Mesendoderm (in vitro differentiated cells): ENCODE results near the gene OCA2.

Source experiments
- DNase-seq: peaks from one replicate; pipeline ENCODE4 v3.0.0; 2013
- H2AK5ac ChIP-seq: 2 replicates; pipeline ENCODE4 v1.6.1; 2013; ENCODE audit warnings: low read length, inconsistent platforms
- H2BK120ac ChIP-seq: 2 replicates; pipeline ENCODE4 v1.6.1; 2013; ENCODE audit warnings: low read depth, mild to moderate bottlenecking, low read length, moderate library complexity, mixed read lengths
- H2BK15ac ChIP-seq: replicated peaks from 2 replicates; pipeline ENCODE4 v1.6.1; 2013; ENCODE audit warnings: low read depth, mild to moderate bottlenecking, moderate library complexity
- H2BK5ac ChIP-seq: 2 replicates; pipeline ENCODE4 v1.6.1; 2013; ENCODE audit warnings: low read length, inconsistent platforms
- H3K18ac ChIP-seq: 2 replicates; pipeline ENCODE4 v1.6.1; 2013; ENCODE audit warnings: mild to moderate bottlenecking, low read length, mixed read lengths
- H3K23ac ChIP-seq: one replicate; pipeline ENCODE4 v1.6.1; 2013; ENCODE audit warnings: low read length
- H3K27ac ChIP-seq: 2 replicates; pipeline ENCODE4 v1.5.1; 2013; ENCODE audit warnings: low read depth, mild to moderate bottlenecking, inconsistent platforms, low read length, moderate library complexity
- H3K27me3 ChIP-seq: 2 replicates; pipeline ENCODE4 v1.6.1; 2013; ENCODE audit warnings: low read length, control low read depth, mild to moderate bottlenecking, inconsistent platforms; ENCODE audit not compliant: insufficient read depth, poor library complexity
- H3K36me3 ChIP-seq: 2 replicates; pipeline ENCODE4 v1.6.1; 2013; ENCODE audit warnings: low read length, inconsistent platforms; ENCODE audit not compliant: control insufficient read depth, insufficient read depth
- H3K4ac ChIP-seq: one replicate; pipeline ENCODE4 v1.6.1; 2013; ENCODE audit warnings: low read depth, mild to moderate bottlenecking, low read length, moderate library complexity
- H3K4me1 ChIP-seq: 2 replicates; pipeline ENCODE4 v1.6.1; 2013; ENCODE audit warnings: low read depth, low read length, inconsistent platforms; ENCODE audit not compliant: control insufficient read depth
- H3K4me2 ChIP-seq: 2 replicates; pipeline ENCODE4 v1.6.1; 2013; ENCODE audit warnings: low read length
- H3K4me3 ChIP-seq: 2 replicates; pipeline ENCODE4 v1.5.1; 2013; ENCODE audit warnings: mild to moderate bottlenecking, low read length
- H3K56ac ChIP-seq: one replicate; pipeline ENCODE4 v1.6.1; 2013; ENCODE audit warnings: low read length
- H3K79me1 ChIP-seq: 2 replicates; pipeline ENCODE4 v1.6.1; 2013; ENCODE audit warnings: low read length, inconsistent platforms
- H3K79me2 ChIP-seq: 2 replicates; pipeline ENCODE4 v1.6.1; 2013; ENCODE audit warnings: mild to moderate bottlenecking, low read length; ENCODE audit not compliant: control insufficient read depth, insufficient read depth
- H3K9ac ChIP-seq: 2 replicates; pipeline ENCODE4 v1.6.1; 2013; ENCODE audit warnings: low read length, inconsistent platforms
- H4K5ac ChIP-seq: one replicate; pipeline ENCODE4 v1.6.1; 2013; ENCODE audit warnings: low read length
- H4K8ac ChIP-seq: one replicate; pipeline ENCODE4 v1.6.1; 2013; ENCODE audit warnings: low read depth, mild to moderate bottlenecking, control low read depth, low read length, moderate library complexity
- WGBS: extraction: QIAGEN DNeasy Blood & Tissue Kit; methylation state at CpG from one replicate; pipeline ENCODE4 v1.1.7; 2013; ENCODE audit warnings: low lambda C conversion rate, missing lambda C conversion rate; ENCODE audit not compliant: insufficient coverage; ENCODE audit errors: extremely low coverage; 5-methylcytosine and 5-hydroxymethylcytosine counted together

The OCA2 gene

DNA sequence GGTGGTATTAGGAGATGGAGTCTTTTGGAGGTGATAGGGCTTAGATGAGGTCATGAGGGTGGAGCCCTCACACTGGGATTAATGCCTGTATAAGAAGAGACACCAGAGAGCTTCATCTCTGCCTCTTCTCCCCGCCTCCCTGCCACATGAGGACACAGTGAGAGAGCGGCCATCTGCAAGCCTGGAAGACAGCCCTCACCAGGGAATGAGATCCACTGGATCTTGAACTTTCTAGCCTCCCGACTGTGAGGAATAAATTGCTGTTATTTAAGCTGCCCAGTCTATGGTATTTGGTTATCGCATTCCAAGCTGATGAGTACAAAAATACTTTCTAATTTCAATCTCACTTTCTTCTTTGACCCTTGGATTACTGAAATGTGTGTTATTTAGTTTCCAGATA, 121.4 kb downstream of the OCA2 start:
- no peak overlapping the region for H3K4me2 ChIP-seq
- no peaks in the 10 kb centered on the region for H3K36me3 ChIP-seq
- no peak overlapping the region for H2BK120ac ChIP-seq
- no peaks in the 10 kb centered on the region for H3K79me1 ChIP-seq
- H3K27me3 ChIP-seq: no peaks in the 10 kb centered on the region
- H3K18ac ChIP-seq: no peak overlapping the region
- no peak overlapping the region for H4K5ac ChIP-seq
- no peak overlapping the region for H2BK5ac ChIP-seq
- no peak overlapping the region for H2BK15ac ChIP-seq
- no peak overlapping the region for H3K56ac ChIP-seq
- no peaks in the 10 kb centered on the region for H3K79me2 ChIP-seq
- DNase-seq: no peak
- H3K4ac ChIP-seq: no peak overlapping the region
- H4K8ac ChIP-seq: no peak overlapping the region
- WGBS: no CpG with 5 or more reads among the region's 4 CpGs
- no peak overlapping the region for H3K27ac ChIP-seq
- H3K4me3 ChIP-seq: no peak overlapping the region
- no peak overlapping the region for H2AK5ac ChIP-seq
- H3K4me1 ChIP-seq: no peaks in the 10 kb centered on the region
- no peak overlapping the region for H3K23ac ChIP-seq
- no peak overlapping the region for H3K9ac ChIP-seq

DNA sequence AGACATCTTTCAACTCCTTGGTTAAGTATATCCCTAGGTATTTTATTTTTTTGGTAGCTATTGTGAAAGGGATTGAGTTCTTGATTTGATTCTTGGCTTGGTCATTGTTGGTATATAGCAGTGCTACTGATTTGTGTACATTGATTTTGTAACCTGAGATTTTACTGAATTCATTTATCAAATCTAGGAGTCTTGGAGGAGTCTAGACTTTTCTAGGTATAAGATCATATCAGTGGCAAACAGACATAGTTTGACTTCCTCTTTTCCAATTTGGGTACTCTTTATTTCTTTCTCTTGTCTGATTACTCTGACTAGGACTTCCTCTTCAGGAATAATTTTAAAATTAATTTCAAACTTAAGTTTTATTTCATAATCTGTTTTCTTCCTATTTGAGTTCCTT, 125.2 kb downstream of the OCA2 start:
- Histone ChIP-seq H3K4me2 (no peak overlapping the region), H3K4ac (no peak overlapping the region), H3K36me3 (no peaks in the 10 kb centered on the region), H3K4me1 (no peaks in the 10 kb centered on the region), H3K23ac (no peak overlapping the region), H2AK5ac (no peak overlapping the region), H4K8ac (no peak overlapping the region), H3K79me1 (no peaks in the 10 kb centered on the region), H2BK5ac (no peak overlapping the region), H3K27me3 (no peaks in the 10 kb centered on the region), H3K27ac (no peak overlapping the region), H3K79me2 (no peaks in the 10 kb centered on the region), H2BK15ac (no peak overlapping the region), H3K18ac (no peak overlapping the region), H2BK120ac (no peak overlapping the region), H3K9ac (no peak overlapping the region), H3K4me3 (no peak overlapping the region), H4K5ac (no peak overlapping the region), H3K56ac (no peak overlapping the region)
- no peak for DNase-seq

DNA sequence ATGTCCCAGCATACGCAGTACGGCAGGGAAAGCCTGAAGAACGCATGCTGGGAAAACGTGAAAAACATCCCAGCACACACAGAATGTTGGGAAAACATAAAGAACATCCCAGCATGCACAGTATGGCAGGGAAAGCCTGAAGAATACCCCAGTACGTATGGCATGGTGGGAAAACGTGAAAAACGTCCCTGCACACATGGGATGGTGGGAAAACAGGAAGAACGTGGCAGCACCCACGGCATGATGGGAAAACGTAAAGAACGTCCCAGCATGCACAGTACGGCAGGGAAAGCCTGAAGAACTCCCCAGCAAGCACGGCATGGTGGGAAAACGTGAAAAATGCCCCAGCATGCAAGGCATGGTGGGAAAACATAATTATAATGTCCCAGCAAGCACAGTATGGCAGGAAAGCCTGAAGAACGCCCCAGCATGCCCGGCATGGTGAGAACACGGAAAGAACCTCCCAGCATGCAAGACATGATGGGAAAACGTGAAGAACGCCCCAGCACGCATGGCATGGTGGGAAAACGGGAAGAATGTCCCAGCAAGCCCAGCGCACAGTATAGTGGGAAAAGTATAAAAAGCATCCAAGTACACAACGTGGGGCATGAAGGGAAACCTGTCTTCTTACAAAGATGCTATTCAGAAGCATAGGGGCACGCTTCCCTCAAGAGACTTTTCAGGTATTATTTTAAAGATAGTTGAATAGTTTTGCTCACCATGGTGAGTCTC, 128.3 kb downstream of the OCA2 start:
- Histone ChIP-seq H2BK15ac (no peak overlapping the region), H3K4me3 (no peak overlapping the region), H3K18ac (no peak overlapping the region), H2BK5ac (no peak overlapping the region), H3K36me3 (no peaks in the 10 kb centered on the region), H3K4me1 (no peaks in the 10 kb centered on the region), H3K4me2 (no peak overlapping the region), H3K27me3 (no peaks in the 10 kb centered on the region), H4K5ac (no peak overlapping the region), H2AK5ac (no peak overlapping the region), H3K79me1 (no peaks in the 10 kb centered on the region), H3K56ac (no peak overlapping the region), H3K79me2 (no peaks in the 10 kb centered on the region), H3K9ac (no peak overlapping the region), H3K23ac (no peak overlapping the region), H4K8ac (no peak overlapping the region), H3K4ac (no peak overlapping the region), H2BK120ac (no peak overlapping the region), H3K27ac (no peak overlapping the region)
- WGBS: no CpG with 5 or more reads among the region's 24 CpGs
- no peak for DNase-seq

DNA sequence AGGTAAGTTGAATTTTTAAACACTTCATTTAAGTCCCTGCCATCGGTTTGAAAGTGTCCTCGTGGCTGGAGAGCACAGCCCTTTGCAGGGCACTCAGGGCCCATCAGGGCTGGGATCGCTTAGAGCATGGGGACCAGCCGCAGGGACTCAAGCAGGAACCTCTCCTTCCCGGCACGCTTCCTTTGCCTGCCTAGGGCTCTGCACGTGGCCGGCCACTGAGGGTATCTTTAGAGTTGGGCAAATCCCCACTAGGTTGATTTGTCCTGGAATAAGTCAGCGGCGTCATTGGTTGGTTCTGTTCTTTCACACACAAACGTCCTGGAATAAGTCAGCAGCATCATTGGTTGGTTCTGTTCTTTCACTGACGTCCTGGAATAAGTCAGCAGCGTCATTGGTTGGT, 131.6 kb downstream of the OCA2 start:
- WGBS: no CpG with 5 or more reads among the region's 13 CpGs
- Histone ChIP-seq H2BK120ac (no peak overlapping the region), H4K5ac (no peak overlapping the region)

DNA sequence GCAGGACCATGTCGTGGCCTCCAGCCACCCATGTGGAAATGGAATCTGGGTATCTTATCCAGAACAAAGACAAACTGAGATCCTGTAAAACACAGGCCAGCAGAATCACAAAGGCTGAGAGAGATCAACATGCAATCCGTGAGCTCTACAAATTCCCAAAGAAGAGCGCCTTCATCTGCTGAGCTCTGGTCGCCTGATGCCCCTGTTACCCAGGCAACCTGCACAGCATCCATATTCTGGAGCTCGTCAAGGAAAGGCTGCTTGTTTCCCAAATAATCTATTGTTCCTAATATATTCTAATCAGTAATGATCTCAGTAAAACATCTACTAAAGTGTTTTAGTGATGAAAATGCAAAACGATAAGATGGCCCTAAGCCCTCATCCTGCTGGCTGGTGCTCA, 133.6 kb downstream of the OCA2 start:
- Histone ChIP-seq H2BK15ac (no peak overlapping the region), H3K36me3 (no peaks in the 10 kb centered on the region), H4K8ac (no peak overlapping the region), H2BK5ac (no peak overlapping the region), H2AK5ac (no peak overlapping the region), H3K4me2 (no peak overlapping the region), H3K4ac (no peak overlapping the region), H3K4me3 (no peak overlapping the region), H3K18ac (no peak overlapping the region), H2BK120ac (no peak overlapping the region), H3K9ac (no peak overlapping the region), H3K27ac (no peak overlapping the region), H3K79me1 (no peaks in the 10 kb centered on the region), H3K4me1 (no peaks in the 10 kb centered on the region), H3K56ac (no peak overlapping the region), H3K79me2 (no peaks in the 10 kb centered on the region), H3K27me3 (no peaks in the 10 kb centered on the region), H3K23ac (no peak overlapping the region), H4K5ac (no peak overlapping the region)
- no peak for DNase-seq
- no CpG with 5 or more reads among the region's 6 CpGs for whole genome bisulfite sequencing

More for the DNA sequence above, 131.6 kb downstream of the OCA2 start:
- H3K4me3 ChIP-seq: no peak overlapping the region
- no peak overlapping the region for H3K4ac ChIP-seq
- H3K9ac ChIP-seq: no peak overlapping the region
- no peak for DNase-seq
- H3K79me1 ChIP-seq: no peaks in the 10 kb centered on the region
- H2BK5ac ChIP-seq: no peak overlapping the region
- no peak overlapping the region for H3K23ac ChIP-seq
- no peaks in the 10 kb centered on the region for H3K79me2 ChIP-seq
- no peak overlapping the region for H3K27ac ChIP-seq
- no peaks in the 10 kb centered on the region for H3K36me3 ChIP-seq
- H2BK15ac ChIP-seq: no peak overlapping the region
- H3K56ac ChIP-seq: no peak overlapping the region
- H4K8ac ChIP-seq: no peak overlapping the region
- H3K4me1 ChIP-seq: no peaks in the 10 kb centered on the region
- no peak overlapping the region for H3K4me2 ChIP-seq
- H3K18ac ChIP-seq: no peak overlapping the region
- no peaks in the 10 kb centered on the region for H3K27me3 ChIP-seq
- H2AK5ac ChIP-seq: no peak overlapping the region

- Histone ChIP-seq H3K18ac (no peak overlapping the region), H2BK120ac (no peak overlapping the region), H3K4me2 (no peak overlapping the region), H4K5ac (no peak overlapping the region), H3K4me3 (no peak overlapping the region), H3K27ac (no peak overlapping the region), H3K27me3 (no peaks in the 10 kb centered on the region), H3K23ac (no peak overlapping the region), H2BK5ac (no peak overlapping the region), H3K4me1 (no peaks in the 10 kb centered on the region), H3K79me1 (no peaks in the 10 kb centered on the region), H3K9ac (no peak overlapping the region), H3K56ac (no peak overlapping the region), H3K79me2 (no peaks in the 10 kb centered on the region), H3K36me3 (no peaks in the 10 kb centered on the region), H3K4ac (no peak overlapping the region), H2BK15ac (no peak overlapping the region), H4K8ac (no peak overlapping the region), H2AK5ac (no peak overlapping the region)
- DNase-seq: no peak
- WGBS: no CpG with 5 or more reads among the region's 1 CpG
These were observed 137.3 kb downstream of the OCA2 start for GRCh38 chr15:27961801-27962200.
